PC-3 (cell line): Measurements from ENCODE around the gene IRF1.

Source experiments
- CTCF ChIP-seq: fragments of 300-600 bp; sonication (generic); conservative IDR thresholded peaks from 2 replicates; pipeline ENCODE4 v1.5.1; 2017; ENCODE audit warnings: antibody characterized with exemption, low read depth, mild to moderate bottlenecking, low read length
- EZH2 ChIP-seq: fragments of 300-600 bp; sonication (generic); IDR thresholded peaks from one replicate; pipeline ENCODE4 v1.6.1; 2017; ENCODE audit warnings: antibody characterized with exemption, mild to moderate bottlenecking, low read length; ENCODE audit not compliant: unreplicated experiment

- TF ChIP-seq EZH2 (no peak), CTCF (no peak; the same call in 1 of the 2 replicates)
Measured at GRCh38 chr5:132526974-132527564, 36.5 kb upstream of the IRF1 start.
